HepG2 (cell line): ENCODE results near the gene ZNF615. TPM values are rescaled to one million over a fixed set of nuclear protein-coding genes. Genes with fewer than 3 reads are reported as not detected.

Experiments used
- ATF7-NPFF ChIP-seq: sonication (generic); formaldehyde crosslinking; IDR thresholded peaks from 2 replicates; pipeline ENCODE4 v1.8.1; 2023; ENCODE audit warnings: mild to moderate bottlenecking, low read depth, missing genetic modification reagents, moderate library complexity
- FOXC1 ChIP-seq: sonication (generic); formaldehyde crosslinking; IDR thresholded peaks from 2 replicates; pipeline ENCODE4 v1.8.0; 2022; ENCODE audit warnings: mild to moderate bottlenecking, missing genetic modification reagents, borderline replicate concordance
- HNRNPK ChIP-seq: fragments of 200-400 bp; formaldehyde crosslinking; IDR thresholded peaks from 2 replicates; pipeline ENCODE4 v1.6.1; 2018; ENCODE audit warnings: low read length, low read depth, moderate library complexity, mild to moderate bottlenecking; ENCODE audit not compliant: poor library complexity, severe bottlenecking
- JUND ChIP-seq: sonication (generic); formaldehyde crosslinking; IDR thresholded peaks from 2 replicates; pipeline ENCODE4 v1.8.0; 2022; ENCODE audit warnings: mild to moderate bottlenecking, missing genetic modification reagents
- KDM3A ChIP-seq: IDR thresholded peaks from 2 replicates; pipeline ENCODE4 v1.6.1; 2018; ENCODE audit warnings: low read depth, missing compliant biosample characterization
- KLF15 ChIP-seq: sonication (generic); formaldehyde crosslinking; IDR thresholded peaks from 2 replicates; pipeline ENCODE4 v1.8.1; 2023; ENCODE audit warnings: borderline replicate concordance, mild to moderate bottlenecking, inconsistent platforms, missing genetic modification reagents, mixed read lengths
- MBD4 ChIP-seq: IDR thresholded peaks from 2 replicates; pipeline ENCODE4 v1.6.1; 2012; ENCODE audit warnings: low read length, inconsistent platforms, borderline replicate concordance
- NR2C2 ChIP-seq: sonication (generic); formaldehyde crosslinking; IDR thresholded peaks from 2 replicates; pipeline ENCODE4 v1.4.0; 2020; ENCODE audit warnings: missing genetic modification reagents, mild to moderate bottlenecking, moderate library complexity, borderline replicate concordance
- NR3C1 ChIP-seq: sonication (generic); formaldehyde crosslinking; IDR thresholded peaks from 2 replicates; pipeline ENCODE4 v1.4.0; 2020; ENCODE audit warnings: missing genetic modification reagents
- RCOR2 ChIP-seq: IDR thresholded peaks from 2 replicates; pipeline ENCODE4 v1.6.1; 2016; ENCODE audit warnings: missing biosample characterization, missing genetic modification reagents
- RFX5 ChIP-seq: IDR thresholded peaks from 2 replicates; pipeline ENCODE4 v1.6.1; 2011; ENCODE audit warnings: low read depth, low read length, improper control_type of control experiment
- RORA ChIP-seq: sonication (generic); formaldehyde crosslinking; IDR thresholded peaks from 2 replicates; pipeline ENCODE4 v1.5.0; 2020; ENCODE audit warnings: mild to moderate bottlenecking, missing genetic modification reagents, moderate library complexity
- STAG1 ChIP-seq: sonication (generic); formaldehyde crosslinking; IDR thresholded peaks from 2 replicates; pipeline ENCODE4 v1.4.0; 2020; ENCODE audit warnings: missing genetic modification reagents
- TBL1XR1 ChIP-seq: fragments of 150-350 bp; IDR thresholded peaks from 2 replicates; pipeline ENCODE4 v1.6.1; 2014; ENCODE audit warnings: borderline replicate concordance, low read length; ENCODE audit not compliant: partially characterized antibody
- ZNF24 ChIP-seq: fragments of 450-650 bp; IDR thresholded peaks from 2 replicates; pipeline ENCODE4 v1.6.1; 2017; ENCODE audit warnings: antibody characterized with exemption, mild to moderate bottlenecking
- ZNF564 ChIP-seq: sonication (generic); formaldehyde crosslinking; IDR thresholded peaks from 2 replicates; pipeline ENCODE4 v1.8.1; 2023; ENCODE audit warnings: mild to moderate bottlenecking, missing genetic modification reagents
- ZNF766 ChIP-seq: sonication (generic); formaldehyde crosslinking; IDR thresholded peaks from 2 replicates; pipeline ENCODE4 v1.5.0; 2020; ENCODE audit warnings: missing genetic modification reagents, borderline replicate concordance
- ZNF772 ChIP-seq: sonication (generic); formaldehyde crosslinking; IDR thresholded peaks from 2 replicates; pipeline ENCODE4 v1.5.0; 2020; ENCODE audit warnings: mild to moderate bottlenecking, missing genetic modification reagents
- ZNF878 ChIP-seq: sonication (generic); formaldehyde crosslinking; IDR thresholded peaks from 2 replicates; pipeline ENCODE4 v1.8.1; 2023; ENCODE audit warnings: mild to moderate bottlenecking, missing genetic modification reagents, moderate library complexity
- polyA plus RNA-seq, 8 experiments: library from polyadenylated mRNA; depleted of rRNA in 3 of 8; stranded (reverse) in 7 of 8; unstranded in 1 of 8; fragments of >200 nt; fragmentation: Illumina TruSeq in 4 of 8; extraction: Trizol in 4 of 8; gene quantifications; 2 replicates each; pipeline versions ENCODE4 v1.2.1 to v1.2.3, GENCODE V29; 2011 to 2016; ENCODE audit warnings: low read depth in 4 of 8, missing spikeins in 1 of 8, mixed read lengths in 1 of 8; ENCODE audit not compliant: insufficient read depth in 1 of 8
- total RNA-seq, 5 experiments: library from RNA; depleted of rRNA; stranded (reverse); fragments of >200 nt; fragmentation: Illumina TruSeq; extraction: Trizol; gene quantifications; 2 replicates each; pipeline ENCODE4 v1.2.3, GENCODE V29; 2016; ENCODE audit warnings: low read depth in 1 of 5
- TF ChIP-seq, protein P1 (sequence below): sonication (generic); formaldehyde crosslinking; IDR thresholded peaks from 2 replicates; pipeline ENCODE4 v1.4.0; 2020; ENCODE audit warnings: mild to moderate bottlenecking, missing genetic modification reagents
- TF ChIP-seq, protein P2 (sequence below): sonication (generic); formaldehyde crosslinking; conservative IDR thresholded peaks from 2 replicates; pipeline ENCODE4 v1.4.0; 2020; ENCODE audit warnings: missing genetic modification reagents
- TF ChIP-seq, protein P3 (sequence below): sonication (generic); formaldehyde crosslinking; IDR thresholded peaks from 2 replicates; pipeline ENCODE4 v1.4.0; 2020; ENCODE audit warnings: missing genetic modification reagents
- TF ChIP-seq, protein P4 (sequence below): IDR thresholded peaks from 2 replicates; pipeline ENCODE4 v1.6.1; 2016

The ZNF615 gene
- total and polyA plus RNA-seq, 2 of the 13 experiments (the other 11 are each of a cell fraction or from before 2014, with no cell fraction given): 5.2 to 7.8 TPM

DNA sequence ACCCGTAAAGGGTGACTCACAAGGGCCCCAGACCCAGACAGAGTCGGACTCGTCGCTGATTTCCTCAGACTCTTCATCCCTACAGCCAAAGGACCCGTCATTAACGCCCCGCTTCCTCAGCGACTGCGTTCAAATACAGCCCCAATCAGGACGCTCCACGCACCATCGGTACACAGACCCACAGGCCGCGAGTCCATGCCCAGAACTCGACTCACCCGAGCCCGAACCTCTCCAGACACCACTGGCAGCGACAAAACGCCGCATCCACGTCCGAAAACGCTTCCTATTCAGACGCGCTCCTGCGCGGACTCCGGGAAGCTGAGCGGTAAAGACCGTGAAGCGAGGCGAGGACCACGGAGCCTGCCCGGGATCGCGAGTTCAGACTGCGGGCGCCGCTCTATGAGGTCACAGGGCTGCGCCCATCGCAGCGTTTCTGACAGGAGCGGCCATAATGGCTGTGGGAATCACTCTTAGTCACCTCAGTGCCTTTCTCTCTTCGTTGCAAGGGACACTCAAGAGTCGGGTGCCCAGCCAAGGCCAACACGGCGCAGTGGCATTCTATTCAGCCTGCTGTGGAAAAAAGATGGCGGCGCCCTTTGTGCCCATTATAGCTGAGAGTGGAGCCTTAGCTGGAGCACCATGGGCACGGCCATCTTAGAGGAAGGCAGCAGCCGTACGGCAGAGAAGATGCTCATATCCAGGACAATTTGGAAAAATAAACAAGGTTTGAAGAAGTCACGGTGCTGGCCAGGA is 20.2 kb upstream of the ZNF615 start, which contains the start of gene ZNF614 (continued):
- TF ChIP-seq, protein P1, sequence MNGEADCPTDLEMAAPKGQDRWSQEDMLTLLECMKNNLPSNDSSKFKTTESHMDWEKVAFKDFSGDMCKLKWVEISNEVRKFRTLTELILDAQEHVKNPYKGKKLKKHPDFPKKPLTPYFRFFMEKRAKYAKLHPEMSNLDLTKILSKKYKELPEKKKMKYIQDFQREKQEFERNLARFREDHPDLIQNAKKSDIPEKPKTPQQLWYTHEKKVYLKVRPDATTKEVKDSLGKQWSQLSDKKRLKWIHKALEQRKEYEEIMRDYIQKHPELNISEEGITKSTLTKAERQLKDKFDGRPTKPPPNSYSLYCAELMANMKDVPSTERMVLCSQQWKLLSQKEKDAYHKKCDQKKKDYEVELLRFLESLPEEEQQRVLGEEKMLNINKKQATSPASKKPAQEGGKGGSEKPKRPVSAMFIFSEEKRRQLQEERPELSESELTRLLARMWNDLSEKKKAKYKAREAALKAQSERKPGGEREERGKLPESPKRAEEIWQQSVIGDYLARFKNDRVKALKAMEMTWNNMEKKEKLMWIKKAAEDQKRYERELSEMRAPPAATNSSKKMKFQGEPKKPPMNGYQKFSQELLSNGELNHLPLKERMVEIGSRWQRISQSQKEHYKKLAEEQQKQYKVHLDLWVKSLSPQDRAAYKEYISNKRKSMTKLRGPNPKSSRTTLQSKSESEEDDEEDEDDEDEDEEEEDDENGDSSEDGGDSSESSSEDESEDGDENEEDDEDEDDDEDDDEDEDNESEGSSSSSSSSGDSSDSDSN (CRISPR knock-in tag): peak; percentile 66
- TF ChIP-seq HNRNPK (no peak), ZNF24 (no peak), ZNF772 (CRISPR knock-in tag) (peak; percentile 83), TBL1XR1 (peak; percentile 11), RFX5 (peak; percentile 33; the same call in 1 of the 2 replicates), FOXC1 (CRISPR knock-in tag) (peak; percentile 77; the same call in 1 of the 2 replicates), ATF7-NPFF (CRISPR knock-in tag) (peak; percentile 65; the same call in 1 of the 2 replicates), KDM3A (CRISPR knock-in tag) (peak; percentile 53; the same call in 1 of the 2 replicates), JUND (CRISPR knock-in tag) (peak; percentile 23; the same call in 1 of the 2 replicates), MBD4 (no peak), ZNF878 (CRISPR knock-in tag) (0 out of 2 replicates have a peak, but pooled peaks have one; percentile 30), RORA (CRISPR knock-in tag) (no peak), KLF15 (CRISPR knock-in tag) (0 out of 2 replicates have a peak, but pooled peaks have one; percentile 68), ZNF766 (CRISPR knock-in tag) (peak; percentile 77; the same call in 1 of the 2 replicates), NR3C1 (CRISPR knock-in tag) (no peak), ZNF564 (CRISPR knock-in tag) (0 out of 2 replicates have a peak, but pooled peaks have one; percentile 24), RCOR2 (no peak), NR2C2 (CRISPR knock-in tag) (peak; percentile 88), STAG1 (CRISPR knock-in tag) (0 out of 2 replicates have a peak, but pooled peaks have one; percentile 4)
- TF ChIP-seq, protein P2, sequence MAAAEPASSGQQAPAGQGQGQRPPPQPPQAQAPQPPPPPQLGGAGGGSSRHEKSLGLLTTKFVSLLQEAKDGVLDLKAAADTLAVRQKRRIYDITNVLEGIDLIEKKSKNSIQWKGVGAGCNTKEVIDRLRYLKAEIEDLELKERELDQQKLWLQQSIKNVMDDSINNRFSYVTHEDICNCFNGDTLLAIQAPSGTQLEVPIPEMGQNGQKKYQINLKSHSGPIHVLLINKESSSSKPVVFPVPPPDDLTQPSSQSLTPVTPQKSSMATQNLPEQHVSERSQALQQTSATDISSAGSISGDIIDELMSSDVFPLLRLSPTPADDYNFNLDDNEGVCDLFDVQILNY (CRISPR knock-in tag): no peak
- TF ChIP-seq, protein P3, sequence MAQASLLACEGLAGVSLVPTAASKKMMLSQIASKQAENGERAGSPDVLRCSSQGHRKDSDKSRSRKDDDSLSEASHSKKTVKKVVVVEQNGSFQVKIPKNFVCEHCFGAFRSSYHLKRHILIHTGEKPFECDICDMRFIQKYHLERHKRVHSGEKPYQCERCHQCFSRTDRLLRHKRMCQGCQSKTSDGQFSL (CRISPR knock-in tag): no peak
- TF ChIP-seq, protein P4, sequence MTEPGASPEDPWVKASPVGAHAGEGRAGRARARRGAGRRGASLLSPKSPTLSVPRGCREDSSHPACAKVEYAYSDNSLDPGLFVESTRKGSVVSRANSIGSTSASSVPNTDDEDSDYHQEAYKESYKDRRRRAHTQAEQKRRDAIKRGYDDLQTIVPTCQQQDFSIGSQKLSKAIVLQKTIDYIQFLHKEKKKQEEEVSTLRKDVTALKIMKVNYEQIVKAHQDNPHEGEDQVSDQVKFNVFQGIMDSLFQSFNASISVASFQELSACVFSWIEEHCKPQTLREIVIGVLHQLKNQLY (CRISPR knock-in tag): no peak
